KMS-11 (cell line): ENCODE data around the gene ABLIM1.

Experiments
- H2AFZ ChIP-seq: fragments of 200-600 bp; sonication (generic); 2 replicates; pipeline ENCODE4 v1.6.1; 2016; ENCODE audit warnings: antibody characterized with exemption, mixed run types, low read depth
- H3K27ac ChIP-seq: fragments of 200-600 bp; sonication (generic); 2 replicates; pipeline ENCODE4 v1.6.1; 2016; ENCODE audit warnings: mild to moderate bottlenecking, mixed run types
- H3K27me3 ChIP-seq: fragments of 200-600 bp; sonication (generic); 2 replicates; pipeline ENCODE4 v1.6.1; 2017; ENCODE audit warnings: mild to moderate bottlenecking, low read depth, mixed run types, moderate library complexity; ENCODE audit not compliant: insufficient read depth
- H3K36me3 ChIP-seq: fragments of 200-600 bp; sonication (generic); 2 replicates; pipeline ENCODE4 v1.6.1; 2017; ENCODE audit warnings: mild to moderate bottlenecking, mixed run types; ENCODE audit not compliant: insufficient read depth
- H3K4me1 ChIP-seq: fragments of 200-600 bp; sonication (generic); 2 replicates; pipeline ENCODE4 v1.6.1; 2016; ENCODE audit warnings: mild to moderate bottlenecking, low read depth, mixed run types; ENCODE audit not compliant: poor library complexity, severe bottlenecking
- H3K4me2 ChIP-seq: fragments of 200-600 bp; sonication (generic); 2 replicates; pipeline ENCODE4 v1.7.0; 2016; ENCODE audit warnings: mild to moderate bottlenecking, mixed run types
- H3K4me3 ChIP-seq: fragments of 200-600 bp; sonication (generic); IDR thresholded peaks from 2 replicates; pipeline ENCODE4 v1.6.1; 2017; ENCODE audit warnings: low read depth, low read length, mixed read lengths; ENCODE audit not compliant: insufficient read depth
- H3K79me2 ChIP-seq: fragments of 200-600 bp; sonication (generic); 2 replicates; pipeline ENCODE4 v1.6.1; 2016; ENCODE audit warnings: low read depth, mixed run types; ENCODE audit not compliant: insufficient read depth
- H3K9ac ChIP-seq: fragments of 200-600 bp; sonication (generic); 2 replicates; pipeline ENCODE4 v1.6.1; 2016; ENCODE audit warnings: mild to moderate bottlenecking, mixed run types
- H4K20me1 ChIP-seq: fragments of 200-600 bp; sonication (generic); 2 replicates; pipeline ENCODE4 v1.6.1; 2016; ENCODE audit warnings: mild to moderate bottlenecking, mixed run types; ENCODE audit not compliant: insufficient read depth
- TF ChIP-seq, protein P1 (sequence below): fragments of 200-600 bp; sonication (generic); conservative IDR thresholded peaks from 2 replicates; pipeline ENCODE4 v1.6.1; 2017; ENCODE audit warnings: low read depth, mild to moderate bottlenecking, antibody characterized with exemption, low read length, moderate library complexity, mixed read lengths

ABLIM1 gene

DNA sequence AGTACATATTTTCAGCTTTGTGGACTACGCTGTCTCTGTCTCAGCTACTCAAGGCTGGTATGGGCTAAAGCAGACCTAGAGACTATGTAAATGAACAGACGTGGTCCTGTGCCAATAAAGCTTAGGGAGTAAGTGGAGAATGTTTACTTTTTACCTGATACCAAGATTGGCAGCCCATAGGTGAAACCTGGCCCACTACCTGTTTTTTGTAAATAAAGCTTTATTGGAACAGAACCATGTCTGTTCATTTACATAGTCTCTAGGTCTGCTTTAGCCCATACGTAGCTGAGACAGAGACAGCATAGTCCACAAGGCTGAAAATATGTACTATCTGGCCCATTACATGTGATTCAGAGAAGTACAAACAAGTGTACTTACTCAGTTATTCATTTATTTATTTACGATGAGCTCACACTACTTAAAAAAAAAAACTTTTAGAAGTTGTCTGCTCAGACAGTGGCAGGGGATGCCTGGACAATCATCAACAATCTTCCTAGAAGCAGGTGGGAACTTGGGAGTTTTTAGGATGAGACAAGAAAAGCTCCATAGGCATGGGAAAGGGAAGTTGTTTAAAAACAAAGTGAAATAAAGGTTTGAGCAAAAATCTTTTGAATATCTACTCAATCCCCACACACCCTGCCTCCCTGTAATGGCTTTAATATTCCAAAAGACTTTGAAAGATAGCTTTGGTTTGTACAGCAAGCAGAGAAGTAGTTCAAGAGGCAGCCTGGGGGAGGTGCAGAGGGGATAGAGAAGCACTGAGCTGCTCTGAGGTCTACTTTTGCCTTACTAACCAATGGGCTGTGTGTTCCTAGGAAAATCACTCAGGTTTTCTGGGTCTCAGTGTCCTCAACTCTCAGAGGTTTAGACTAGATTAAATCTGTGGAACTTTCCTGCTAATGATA lies 139.4 kb downstream of the ABLIM1 start:
- Histone ChIP-seq H3K4me1 (peaks cover 85% of the 10 kb centered on the region), H3K79me2 (peaks cover 62% of the 10 kb centered on the region), H3K27ac (peak overlapping the region; percentile 69; the same call in 1 of the 2 replicates), H3K4me3 (no peak overlapping the region), H3K9ac (no peak overlapping the region; the same call in 1 of the 2 replicates), H3K27me3 (no peaks in the 10 kb centered on the region), H4K20me1 (no peaks in the 10 kb centered on the region), H2AFZ (no peak overlapping the region), H3K4me2 (peak overlapping the region; percentile 12; the same call in 1 of the 2 replicates), H3K36me3 (no peaks in the 10 kb centered on the region)
- TF ChIP-seq, protein P1, sequence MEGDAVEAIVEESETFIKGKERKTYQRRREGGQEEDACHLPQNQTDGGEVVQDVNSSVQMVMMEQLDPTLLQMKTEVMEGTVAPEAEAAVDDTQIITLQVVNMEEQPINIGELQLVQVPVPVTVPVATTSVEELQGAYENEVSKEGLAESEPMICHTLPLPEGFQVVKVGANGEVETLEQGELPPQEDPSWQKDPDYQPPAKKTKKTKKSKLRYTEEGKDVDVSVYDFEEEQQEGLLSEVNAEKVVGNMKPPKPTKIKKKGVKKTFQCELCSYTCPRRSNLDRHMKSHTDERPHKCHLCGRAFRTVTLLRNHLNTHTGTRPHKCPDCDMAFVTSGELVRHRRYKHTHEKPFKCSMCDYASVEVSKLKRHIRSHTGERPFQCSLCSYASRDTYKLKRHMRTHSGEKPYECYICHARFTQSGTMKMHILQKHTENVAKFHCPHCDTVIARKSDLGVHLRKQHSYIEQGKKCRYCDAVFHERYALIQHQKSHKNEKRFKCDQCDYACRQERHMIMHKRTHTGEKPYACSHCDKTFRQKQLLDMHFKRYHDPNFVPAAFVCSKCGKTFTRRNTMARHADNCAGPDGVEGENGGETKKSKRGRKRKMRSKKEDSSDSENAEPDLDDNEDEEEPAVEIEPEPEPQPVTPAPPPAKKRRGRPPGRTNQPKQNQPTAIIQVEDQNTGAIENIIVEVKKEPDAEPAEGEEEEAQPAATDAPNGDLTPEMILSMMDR = no peak

DNA sequence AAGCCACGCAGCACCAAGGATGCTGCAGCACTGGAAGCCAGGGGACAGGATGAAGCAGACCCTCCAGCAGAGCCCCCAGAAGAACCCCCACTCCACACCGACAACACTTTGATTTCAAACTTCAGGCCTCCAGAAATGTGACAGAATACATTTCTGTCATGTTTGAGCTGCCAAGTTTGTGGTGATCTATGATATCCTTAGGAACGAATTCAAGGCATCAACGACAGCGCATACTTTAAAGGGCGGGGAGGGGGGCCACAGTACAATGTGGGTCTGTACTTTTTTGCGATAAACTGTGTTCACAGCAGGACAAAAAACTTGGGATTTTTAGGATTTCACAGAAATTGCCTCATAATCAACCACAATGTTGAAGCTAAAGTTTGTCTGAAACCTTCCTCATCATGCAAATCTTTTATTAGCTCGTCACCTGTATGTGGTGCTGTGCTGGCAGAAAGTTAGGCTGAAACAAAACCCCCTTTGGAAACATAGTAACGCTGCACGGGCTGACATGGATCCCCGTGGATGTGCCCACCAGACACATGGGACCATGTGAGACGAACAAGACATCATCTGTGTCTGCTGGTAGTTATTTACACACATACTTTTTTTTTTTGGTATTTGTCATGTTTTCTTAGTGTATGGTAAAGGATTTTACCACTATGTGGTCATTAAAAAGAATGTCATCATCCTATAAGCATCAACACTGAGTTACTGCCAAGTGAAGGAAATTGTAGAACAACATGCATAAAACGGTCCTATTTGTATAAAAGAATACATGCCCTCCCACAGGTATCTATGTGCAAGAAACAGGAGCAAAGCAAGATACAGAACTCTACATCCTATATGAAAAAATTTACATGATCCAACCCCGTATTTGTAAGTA lies 140.5 kb downstream of the ABLIM1 start:
- H3K27me3 ChIP-seq = no peaks in the 10 kb centered on the region
- H4K20me1 ChIP-seq = no peaks in the 10 kb centered on the region
- no peaks in the 10 kb centered on the region for H3K36me3 ChIP-seq
- no peak overlapping the region for H3K4me3 ChIP-seq
- peaks cover 74% of the 10 kb centered on the region for H3K4me1 ChIP-seq
- H3K27ac ChIP-seq = peak overlapping the region; percentile 69
- TF ChIP-seq, protein P1 = no peak
- peak overlapping the region; percentile 73 for H3K4me2 ChIP-seq
- peak overlapping the region; percentile 33; the same call in 1 of the 2 replicates for H2AFZ ChIP-seq
- peak overlapping the region; percentile 22; the same call in 1 of the 2 replicates for H3K9ac ChIP-seq
- H3K79me2 ChIP-seq = peaks cover 53% of the 10 kb centered on the region

DNA sequence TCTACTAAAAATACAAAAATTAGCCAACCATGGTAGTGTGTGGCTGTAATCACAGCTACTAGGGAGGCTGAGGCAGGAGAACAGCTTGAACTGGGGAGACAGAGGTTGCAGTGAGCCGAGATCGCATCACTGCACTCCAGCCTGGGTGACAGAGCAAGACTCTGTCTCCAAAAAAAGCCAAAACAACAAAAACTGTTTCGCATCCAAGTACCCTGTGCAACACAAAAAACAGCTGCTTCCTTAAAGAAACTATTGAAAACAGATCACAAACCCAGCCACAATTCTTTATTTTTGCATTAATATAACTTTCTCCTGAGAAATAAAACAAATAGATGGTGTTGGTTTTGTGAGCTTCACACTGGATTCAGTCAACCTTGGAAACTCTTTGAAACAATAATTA lies 141.7 kb downstream of the ABLIM1 start:
- Histone ChIP-seq H3K4me1 (peaks cover 62% of the 10 kb centered on the region), H3K27me3 (no peaks in the 10 kb centered on the region), H4K20me1 (no peaks in the 10 kb centered on the region), H3K27ac (peak overlapping the region; percentile 69; the same call in 1 of the 2 replicates), H3K9ac (no peak overlapping the region), H3K79me2 (peaks cover 42% of the 10 kb centered on the region; the same call in 1 of the 2 replicates), H3K4me3 (no peak overlapping the region), H3K4me2 (peak overlapping the region; percentile 73), H3K36me3 (no peaks in the 10 kb centered on the region), H2AFZ (no peak overlapping the region)
- TF ChIP-seq, protein P1 = no peak

DNA sequence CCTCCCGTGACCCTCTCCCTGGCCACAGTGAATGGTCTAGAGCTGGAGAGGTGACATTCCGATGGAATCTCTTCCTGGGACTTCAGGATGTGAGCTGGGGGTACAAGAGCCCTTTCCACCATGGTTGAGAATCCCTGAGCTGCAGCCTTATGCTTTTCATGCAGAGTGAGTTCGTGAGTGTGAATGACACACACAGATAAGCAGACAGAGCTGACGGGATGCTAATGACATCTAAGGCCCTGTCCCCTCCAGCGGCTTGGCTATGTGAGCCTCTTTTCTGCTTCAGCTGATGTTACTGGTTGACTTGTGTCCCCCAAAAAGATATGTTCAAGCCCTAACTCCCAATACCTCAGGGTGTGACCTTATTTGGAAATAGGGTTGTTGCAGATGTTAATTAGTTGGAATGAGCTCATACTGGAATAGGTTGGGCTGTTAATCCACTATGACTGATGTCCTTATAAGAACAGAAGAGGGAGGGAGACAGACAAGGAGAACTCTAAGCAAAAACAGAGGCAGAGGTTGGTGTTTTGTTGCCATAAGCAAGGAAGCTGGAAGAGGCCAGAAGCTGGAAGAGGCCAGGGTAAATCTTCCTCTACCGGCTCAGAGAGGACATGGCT lies 142.7 kb downstream of the ABLIM1 start:
- H3K4me2 ChIP-seq = no peak overlapping the region
- TF ChIP-seq, protein P1 = no peak
- no peak overlapping the region for H2AFZ ChIP-seq
- H3K4me3 ChIP-seq = no peak overlapping the region
- no peaks in the 10 kb centered on the region for H3K27me3 ChIP-seq
- H3K36me3 ChIP-seq = no peaks in the 10 kb centered on the region
- no peak overlapping the region for H3K27ac ChIP-seq
- H3K79me2 ChIP-seq = peaks cover 42% of the 10 kb centered on the region; the same call in 1 of the 2 replicates
- no peaks in the 10 kb centered on the region for H4K20me1 ChIP-seq
- H3K9ac ChIP-seq = no peak overlapping the region
- peaks cover 52% of the 10 kb centered on the region for H3K4me1 ChIP-seq
